HG03280 (cell line): ENCODE measurements around the gene GNB1L.

Source experiments
- ATAC-seq: cut with Tn5 transposase; IDR thresholded peaks from one replicate; pipeline ENCODE4 v1.9.1; 2021; ENCODE audit warnings: mild to moderate bottlenecking, moderate library complexity; ENCODE audit not compliant: unreplicated experiment

Gene GNB1L

DNA sequence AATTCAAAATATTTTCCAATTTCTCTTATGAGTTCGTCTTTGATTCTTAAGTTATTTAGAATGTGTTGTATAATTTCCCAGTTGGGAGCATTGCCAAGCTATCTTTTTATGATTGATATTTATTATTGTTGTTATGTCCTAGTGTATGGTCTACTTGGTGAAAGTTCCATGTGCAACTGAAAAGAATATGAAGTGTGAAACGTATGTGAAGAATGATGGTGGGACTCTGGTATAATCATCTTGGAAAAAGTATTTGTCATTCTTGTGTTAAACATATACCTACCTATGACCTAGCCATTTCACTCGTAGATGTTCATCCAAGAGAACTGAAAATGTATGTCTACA, 12.0 kb upstream of the GNB1L start:
- no peak for ATAC-seq

DNA sequence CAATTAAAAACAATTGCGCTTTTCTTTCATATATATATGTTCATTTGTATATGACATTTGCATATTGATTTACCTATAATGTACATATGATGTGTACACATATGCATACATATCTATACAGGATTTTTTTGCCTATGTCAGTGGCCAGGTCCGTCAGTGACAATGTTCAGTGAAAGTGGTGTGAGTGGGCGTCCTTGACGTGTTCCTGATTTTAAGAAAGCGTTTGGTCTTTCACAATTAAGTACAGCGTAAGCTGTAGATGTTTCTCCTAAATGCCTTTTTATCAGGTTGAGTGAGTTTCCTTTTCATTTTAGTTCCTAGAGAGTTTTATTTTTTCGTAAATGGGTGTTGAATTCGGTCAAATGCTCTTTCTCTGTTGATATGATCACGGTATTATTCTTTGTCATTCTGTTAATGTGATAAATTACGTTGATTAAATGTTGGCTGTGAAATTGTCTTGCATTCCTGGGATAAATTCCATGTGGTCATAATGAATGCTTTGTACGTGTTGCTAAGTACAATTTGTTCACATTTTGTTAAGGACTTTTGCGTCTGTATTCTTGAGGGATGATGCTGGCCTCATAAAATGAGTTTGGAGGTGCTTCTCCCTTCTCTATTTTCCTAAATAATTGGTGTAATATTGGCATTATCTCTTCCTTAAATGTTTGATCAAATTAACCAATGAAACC, 10.6 kb upstream of the GNB1L start:
- no peak for ATAC-seq

DNA sequence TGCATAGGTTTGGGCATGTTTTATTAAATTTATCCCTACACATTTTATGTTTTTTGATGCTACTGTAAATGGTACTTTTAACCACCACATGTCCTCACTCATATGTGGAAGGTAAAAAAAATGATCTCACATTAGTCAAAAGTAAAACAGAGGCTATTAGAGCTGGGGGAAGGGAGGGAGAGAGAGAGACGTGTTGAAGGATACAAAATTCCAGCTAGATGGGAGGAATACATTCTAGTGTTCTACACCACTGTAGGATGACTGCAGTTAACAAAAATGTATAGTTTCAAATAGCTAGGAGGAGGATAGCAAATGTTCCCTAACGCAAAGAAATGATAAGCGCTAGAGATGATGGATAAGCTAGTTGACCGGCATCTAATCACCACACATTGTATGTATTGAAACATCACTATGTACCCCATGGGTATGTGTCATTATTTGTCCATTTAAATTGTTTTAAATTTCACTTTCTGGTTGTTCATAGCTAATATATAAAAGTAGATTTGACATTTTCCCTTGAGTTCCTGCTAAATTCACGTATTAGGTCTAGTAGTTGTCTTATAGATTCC, 9.9 kb upstream of the GNB1L start:
- no peak for ATAC-seq

DNA sequence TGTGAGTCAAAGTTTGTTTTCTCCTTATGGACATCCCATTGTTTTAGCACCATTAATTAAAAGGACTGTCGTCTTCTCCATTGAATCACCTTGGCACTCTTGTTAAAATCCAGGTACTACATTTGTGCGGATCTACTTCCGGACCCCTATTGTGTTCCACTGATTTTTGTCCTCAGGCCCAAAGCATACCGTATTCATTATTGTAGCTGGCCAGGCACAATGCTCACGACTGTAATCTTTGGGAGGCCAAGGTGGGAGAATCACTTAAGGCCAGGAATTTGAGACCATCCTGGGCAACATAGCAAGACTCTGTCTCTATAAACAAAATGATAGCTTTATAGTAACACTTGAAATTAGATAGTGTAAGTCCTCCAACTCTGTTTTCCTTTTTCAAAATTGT, 8.9 kb upstream of the GNB1L start:
- no peak for ATAC-seq

DNA sequence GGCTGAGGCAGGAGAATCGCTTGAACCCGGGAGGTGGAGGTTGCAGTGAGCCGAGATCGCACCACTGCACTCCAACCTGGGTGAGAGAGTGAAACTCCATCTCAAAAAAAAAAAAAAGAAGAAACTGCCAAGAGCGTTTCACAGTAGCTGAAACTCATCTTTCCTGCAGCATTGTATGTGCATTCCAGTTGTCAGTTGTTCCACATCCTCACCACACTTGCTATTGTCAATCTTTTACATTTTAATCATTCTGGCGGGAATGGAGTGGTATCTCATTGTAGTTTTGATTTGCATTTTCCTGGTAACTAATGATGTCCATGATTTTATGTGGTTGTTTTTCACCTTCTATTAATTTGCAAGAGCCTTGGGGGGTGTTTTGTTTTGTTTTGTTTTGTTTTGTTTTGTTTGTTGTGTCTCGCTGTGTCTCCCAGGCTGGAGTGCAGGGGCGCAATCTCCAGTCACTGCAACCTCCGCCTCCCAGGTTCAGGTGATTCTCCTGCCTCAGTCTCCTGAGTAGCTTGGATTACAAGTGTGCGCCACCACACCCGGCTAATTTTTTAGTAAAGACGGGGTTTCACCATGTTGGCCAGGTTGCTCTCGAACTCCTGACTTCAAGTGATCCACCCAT, 8.1 kb upstream of the GNB1L start:
- no peak for ATAC-seq

DNA sequence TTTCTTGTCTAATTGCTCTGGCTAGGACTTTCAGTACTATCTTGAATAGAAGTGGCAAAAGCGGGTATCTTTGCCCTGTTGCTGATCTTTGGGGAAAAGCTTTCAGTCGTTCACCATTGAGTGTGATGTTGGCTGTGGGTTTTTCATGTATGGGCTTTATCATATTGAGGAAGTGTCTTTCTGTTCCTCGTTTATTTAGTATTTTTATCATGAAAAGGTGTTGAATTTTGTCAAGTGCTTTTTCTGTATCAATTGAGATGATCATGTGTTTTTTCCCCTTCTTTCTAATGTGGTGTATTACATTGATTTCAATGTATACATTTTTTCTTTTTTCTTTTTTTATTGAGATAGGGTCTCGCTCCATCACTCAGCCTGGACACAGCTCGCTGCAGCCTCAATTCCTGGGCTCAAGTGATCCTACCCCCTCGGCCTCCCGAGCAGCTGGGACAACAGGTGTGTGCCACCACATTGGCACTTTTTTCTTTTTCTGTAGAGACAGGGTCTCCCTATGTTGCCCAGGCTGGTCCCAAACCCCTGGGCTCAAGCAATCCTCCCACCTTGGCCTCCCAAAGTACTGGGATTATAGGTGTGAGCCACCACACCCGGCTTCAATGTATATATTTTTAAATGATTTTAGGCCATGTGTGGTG, 5.3 kb upstream of the GNB1L start:
- ATAC-seq, result no peak

- no peak for ATAC-seq
Measured at GRCh38 chr22:19857382-19857781, 2.7 kb upstream of the GNB1L start.

- peak; percentile 17 for ATAC-seq
Measured at GRCh38 chr22:19855504-19856409, 1.1 kb upstream of the GNB1L start.

- peak; percentile 6 for ATAC-seq
Measured at GRCh38 chr22:19853879-19854777, 546 bp downstream of the GNB1L start.

DNA sequence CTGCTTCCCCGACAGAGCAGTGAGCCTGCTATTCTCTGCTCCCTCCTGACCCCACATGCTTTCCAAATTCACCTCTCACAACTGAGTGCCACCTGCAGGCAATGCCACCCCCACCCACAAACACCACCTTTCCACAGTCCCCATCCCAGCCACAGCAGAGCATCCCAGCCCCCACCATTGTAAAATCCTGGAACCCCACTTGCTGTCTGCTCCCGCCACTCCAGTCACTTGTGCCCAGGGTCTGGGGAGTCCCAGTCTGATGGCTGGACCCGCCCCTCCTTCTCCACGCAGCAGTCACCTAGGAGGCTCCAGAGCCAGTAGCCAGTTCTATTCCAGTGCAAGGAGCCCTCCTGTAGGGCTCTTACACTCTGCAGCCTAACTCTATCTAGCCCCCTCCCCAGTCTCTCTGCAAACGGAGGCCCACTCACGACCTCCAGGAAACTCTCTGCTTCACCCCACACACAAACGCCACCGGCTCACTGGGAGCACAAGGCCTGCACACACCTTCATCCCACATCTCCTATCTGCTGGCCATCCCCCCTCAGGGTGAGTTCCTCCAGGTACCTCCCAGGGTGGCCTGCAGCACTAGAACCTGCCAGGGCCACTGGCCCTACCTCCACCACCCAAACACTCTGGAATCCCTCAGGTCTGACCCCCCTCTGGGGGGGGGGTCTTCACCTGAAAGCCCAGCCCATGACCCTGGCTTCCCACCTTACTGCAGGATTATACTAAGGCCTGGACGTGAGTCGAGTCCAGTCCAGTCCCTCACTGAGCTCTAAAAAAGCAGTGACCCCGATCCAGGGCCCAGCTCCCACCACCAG, 1.4 kb downstream of the GNB1L start:
- no peak for ATAC-seq

GRCh38 chr22:19852177-19852781, 2.4 kb downstream of the GNB1L start:
- ATAC-seq, result no peak

DNA sequence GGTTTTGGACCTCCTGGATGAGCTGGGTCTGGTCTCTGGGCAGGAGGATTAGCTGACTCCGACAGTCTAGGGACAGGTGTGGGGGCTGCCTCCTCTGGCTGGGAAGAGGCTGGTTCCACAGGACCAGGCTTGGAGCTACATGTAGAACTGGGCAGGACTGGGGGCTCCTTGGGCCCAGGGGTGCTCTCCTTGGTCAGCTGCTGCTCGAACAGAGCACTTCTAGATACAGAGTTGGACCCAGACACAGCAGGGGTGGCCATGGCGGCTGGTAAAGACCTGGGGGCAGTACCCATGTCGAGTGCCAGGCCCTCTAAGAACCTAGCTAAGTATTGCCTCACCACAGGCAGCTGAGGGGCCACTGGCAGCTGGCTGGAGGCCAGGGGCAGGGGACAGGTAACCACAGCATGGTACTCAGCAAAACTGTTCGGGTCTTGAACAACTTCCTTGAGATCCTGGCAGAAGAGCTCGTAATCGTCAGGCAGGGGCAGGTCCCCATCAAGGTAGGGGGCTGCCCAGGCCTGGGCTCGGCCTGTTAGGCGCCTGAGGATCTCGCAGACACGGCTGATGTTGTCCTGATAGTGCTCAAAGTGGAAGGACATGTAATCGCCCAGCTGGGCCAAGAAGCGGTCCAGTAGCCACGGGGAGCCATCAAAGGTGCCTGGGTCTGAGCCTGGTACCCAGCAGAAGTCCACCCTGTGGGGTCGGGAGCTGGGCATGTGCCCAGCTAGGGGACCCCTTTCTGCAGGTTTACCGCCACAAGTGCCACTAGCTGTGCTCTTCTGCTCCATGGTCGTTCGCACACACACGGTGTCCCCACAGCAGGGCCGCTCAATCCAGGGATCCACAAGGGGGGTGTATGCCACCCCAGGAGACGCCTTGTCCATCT, 3.1 kb downstream of the GNB1L start:
- no peak for ATAC-seq

- no peak for ATAC-seq
Measured at GRCh38 chr22:19850763-19851109, 3.9 kb downstream of the GNB1L start.

DNA sequence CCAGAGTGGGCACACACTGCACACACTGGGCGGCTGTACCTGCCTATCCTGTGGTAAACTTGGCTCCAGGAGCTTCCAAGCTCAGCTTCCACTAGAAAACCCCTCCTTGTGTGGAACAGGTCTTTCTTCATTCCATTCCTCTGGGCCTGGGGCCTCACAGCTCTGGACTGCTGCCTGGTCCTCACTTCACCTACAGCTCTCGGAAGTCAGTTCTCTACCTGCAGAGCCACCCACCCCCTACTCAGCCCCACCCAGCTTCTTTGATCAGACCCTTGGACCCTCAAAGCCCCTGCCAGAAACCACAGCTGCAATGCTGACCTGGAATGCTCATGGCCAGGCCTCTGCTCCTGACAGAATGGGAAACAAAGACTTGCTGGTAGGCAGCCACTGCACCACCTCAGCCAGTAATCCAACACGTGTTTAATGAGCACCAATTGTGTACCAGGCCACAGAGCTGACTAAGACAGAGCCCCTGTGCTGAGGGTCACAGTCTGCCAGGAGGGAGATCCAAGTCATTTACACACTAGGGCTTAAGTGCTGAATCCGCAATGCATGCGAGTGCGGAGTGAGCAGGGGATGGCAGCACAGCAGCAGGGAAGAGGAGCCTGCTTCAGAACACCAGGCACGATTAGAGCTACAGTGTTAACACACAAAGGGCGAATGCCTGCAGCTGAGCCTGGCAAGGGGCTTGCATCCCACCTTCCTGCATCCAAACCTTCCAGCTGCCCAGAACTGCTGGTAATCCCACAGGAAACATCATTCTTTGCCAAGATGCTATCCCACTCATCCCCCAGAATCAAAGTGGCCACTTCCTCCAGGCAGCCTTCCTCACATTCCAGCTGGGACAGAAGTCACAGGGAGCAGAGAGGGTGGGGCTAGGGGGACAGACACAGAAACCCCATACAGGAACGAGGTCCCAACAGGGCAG, 4.6 kb downstream of the GNB1L start:
- no peak for ATAC-seq

- ATAC-seq, result no peak
Measured at GRCh38 chr22:19848298-19849224, 6.1 kb downstream of the GNB1L start.

DNA sequence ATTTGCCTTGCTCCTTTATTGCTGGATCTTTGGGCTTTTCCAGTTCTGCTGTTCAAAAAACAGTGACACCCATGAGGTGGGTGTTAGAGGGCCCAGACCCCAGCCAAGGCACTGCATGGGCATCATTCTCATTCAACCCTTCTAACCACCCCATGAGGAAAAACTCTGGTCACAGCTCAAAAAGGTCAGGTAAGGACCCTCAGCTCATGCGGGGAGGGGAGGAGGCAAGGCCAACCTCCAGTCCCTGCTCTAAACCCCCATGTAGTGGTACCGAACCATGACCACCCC, 7.4 kb downstream of the GNB1L start:
- no peak for ATAC-seq
